Measurements from ENCODE around the gene ENTHD1.

GRCh38 chr22:39750759-39751158, 142.8 kb downstream of the ENTHD1 start:
- TF ChIP-seq CREB1 (IDR thresholded peaks at IDR 0.05; ENCODE audit: low read depth) (no peak), TEAD4 (IDR thresholded peaks at IDR 0.05) (no peak), MAX (IDR thresholded peaks at IDR 0.05) (no peak), EP300 (IDR thresholded peaks at IDR 0.05; ENCODE audit: borderline replicate concordance) (no peak), ZBTB7A (IDR thresholded peaks at IDR 0.05; ENCODE audit: low read depth) (no peak), RAD21 (IDR thresholded peaks at IDR 0.05; ENCODE audit: low read depth) (no peak)
